Chondrocyte (in vitro differentiated cells): ENCODE data around the gene NACC2. TPM values are rescaled to one million over a fixed set of nuclear protein-coding genes. Genes with fewer than 3 reads are reported as not detected.
"Not testable (repeated sequence)": the region's sequence is repeated elsewhere in the genome, so short reads cannot be mapped to it uniquely, and the experiment has no call there.

ENCODE experiments used
- DNase-seq: peaks from one replicate; pipeline ENCODE4 v3.0.0; 2021; ENCODE audit warnings: mixed read lengths, low spot score
- H3K27ac Mint-ChIP-seq: one replicate; pipeline ENCODE4 v1.8.0; 2021; ENCODE audit warnings: mild to moderate bottlenecking, moderate library complexity, mixed read lengths; ENCODE audit not compliant: unreplicated experiment
- H3K27me3 Mint-ChIP-seq: 2 replicates; pipeline ENCODE4 v1.8.0; 2021; ENCODE audit warnings: low read depth, mixed read lengths
- H3K36me3 Mint-ChIP-seq: 2 replicates; pipeline ENCODE4 v1.8.0; 2021; ENCODE audit warnings: low read depth, mixed read lengths
- H3K4me1 Mint-ChIP-seq: 2 replicates; pipeline ENCODE4 v1.8.0; 2021; ENCODE audit warnings: low read depth, mild to moderate bottlenecking, mixed read lengths
- H3K4me3 Mint-ChIP-seq: one replicate; pipeline ENCODE4 v1.8.0; 2021; ENCODE audit warnings: mild to moderate bottlenecking, moderate library complexity, mixed read lengths; ENCODE audit not compliant: unreplicated experiment
- H3K9me3 Mint-ChIP-seq: 2 replicates; pipeline ENCODE4 v1.8.0; 2021; ENCODE audit warnings: low read depth, mixed read lengths
- CTCF ChIP-seq: fragments of 200-600 bp; sonication (generic); IDR thresholded peaks from 2 replicates; pipeline ENCODE4 v1.5.0; 2021; ENCODE audit warnings: antibody characterized with exemption, mild to moderate bottlenecking, moderate library complexity
- total RNA-seq: library from RNA; stranded (reverse); gene quantifications from 3 replicates; pipeline ENCODE4 v1.2.1, GENCODE V29; 2021

The NACC2 gene
- total RNA-seq, 1 donor from 2014 or later, result 51.0 TPM

GRCh38 chr9:136103651-136104487 lies 8.8 kb upstream of the NACC2 start:
- Mint-ChIP-seq H3K36me3 (no peaks in the 10 kb centered on the region), H3K4me3 (no peak overlapping the region), H3K9me3 (no peaks in the 10 kb centered on the region), H3K27me3 (no peaks in the 10 kb centered on the region), H3K4me1 (peaks cover 36% of the 10 kb centered on the region), H3K27ac (no peak overlapping the region)
- no peak for DNase-seq
- no peak for TF ChIP-seq CTCF

GRCh38 chr9:136101615-136102074 lies 6.6 kb upstream of the NACC2 start:
- not testable (repeated sequence) for H3K4me3 Mint-ChIP-seq, H3K9me3 Mint-ChIP-seq, DNase-seq, H3K27ac Mint-ChIP-seq, H3K27me3 Mint-ChIP-seq, H3K36me3 Mint-ChIP-seq
- H3K4me1 Mint-ChIP-seq, result peaks cover 26% of the 10 kb centered on the region

GRCh38 chr9:136100700-136101614 lies 5.9 kb upstream of the NACC2 start:
- no peak for DNase-seq
- no peaks in the 10 kb centered on the region for H3K9me3 Mint-ChIP-seq
- H3K27me3 Mint-ChIP-seq, result peaks cover 3% of the 10 kb centered on the region
- TF ChIP-seq CTCF, result no peak
- H3K4me1 Mint-ChIP-seq, result peaks cover 20% of the 10 kb centered on the region
- H3K4me3 Mint-ChIP-seq, result no peak overlapping the region
- H3K27ac Mint-ChIP-seq, result no peak overlapping the region
- H3K36me3 Mint-ChIP-seq, result no peaks in the 10 kb centered on the region

- H3K36me3 Mint-ChIP-seq, result no peaks in the 10 kb centered on the region
- H3K27ac Mint-ChIP-seq, result no peak overlapping the region
- no peak overlapping the region for H3K4me3 Mint-ChIP-seq
- no peaks in the 10 kb centered on the region for H3K9me3 Mint-ChIP-seq
- DNase-seq, result no peak
- H3K27me3 Mint-ChIP-seq, result peaks cover 3% of the 10 kb centered on the region
- H3K4me1 Mint-ChIP-seq, result peaks cover 8% of the 10 kb centered on the region
- TF ChIP-seq CTCF, result no peak
Observed at GRCh38 chr9:136099542-136099941, 4.5 kb upstream of the NACC2 start.

- peaks cover 5% of the 10 kb centered on the region for H3K4me1 Mint-ChIP-seq
- TF ChIP-seq CTCF, result no peak
- H3K27me3 Mint-ChIP-seq, result peaks cover 3% of the 10 kb centered on the region
- no peaks in the 10 kb centered on the region for H3K36me3 Mint-ChIP-seq
- no peak for DNase-seq
- no peaks in the 10 kb centered on the region for H3K9me3 Mint-ChIP-seq
- H3K4me3 Mint-ChIP-seq, result no peak overlapping the region
- H3K27ac Mint-ChIP-seq, result no peak overlapping the region
Observed at GRCh38 chr9:136098844-136099243, 3.8 kb upstream of the NACC2 start.
